ENCODE data around the gene DPP8.

Gene DPP8

GRCh38 chr15:65521350-65521749 lies 3.9 kb upstream of the DPP8 start:
- Histone ChIP-seq H3K27me3 (replicated peaks; ENCODE audit: control insufficient read depth, insufficient read depth, low read length) (no peaks in the 10 kb centered on the region), H3K4me3 (ENCODE audit: low read length) (no peak overlapping the region), H3K9me3 (ENCODE audit: control insufficient read depth, low read length) (no peaks in the 10 kb centered on the region), H3K4me1 (ENCODE audit: control insufficient read depth, insufficient read depth, low read length) (peaks cover 5% of the 10 kb centered on the region), H3K9ac (ENCODE audit: low read length) (no peak overlapping the region), H3K36me3 (ENCODE audit: control insufficient read depth, insufficient read depth, low read length, severe bottlenecking) (no peaks in the 10 kb centered on the region)
- no peak for DNase-seq (ENCODE audit: low read depth)

- no peak overlapping the region for H3K4me3 ChIP-seq (ENCODE audit: low read length)
- H3K27me3 ChIP-seq (replicated peaks; ENCODE audit: control insufficient read depth, insufficient read depth, low read length): no peaks in the 10 kb centered on the region
- H3K36me3 ChIP-seq (ENCODE audit: control insufficient read depth, insufficient read depth, low read length, severe bottlenecking): peaks cover 6% of the 10 kb centered on the region
- H3K4me1 ChIP-seq (ENCODE audit: control insufficient read depth, insufficient read depth, low read length): peaks cover 14% of the 10 kb centered on the region
- no peak overlapping the region for H3K9ac ChIP-seq (ENCODE audit: low read length)
- no peak for DNase-seq (ENCODE audit: low read depth)
- no peaks in the 10 kb centered on the region for H3K9me3 ChIP-seq (ENCODE audit: control insufficient read depth, low read length)
Measured at GRCh38 chr15:65518633-65519285, 1.3 kb upstream of the DPP8 start.

GRCh38 chr15:65517866-65518207 lies 348 bp upstream of the DPP8 start:
- Histone ChIP-seq H3K4me3 (ENCODE audit: low read length) (peak overlapping the region; percentile 96), H3K4me1 (ENCODE audit: control insufficient read depth, insufficient read depth, low read length) (peaks cover 23% of the 10 kb centered on the region), H3K9ac (ENCODE audit: low read length) (peak overlapping the region; percentile 95), H3K27me3 (replicated peaks; ENCODE audit: control insufficient read depth, insufficient read depth, low read length) (no peaks in the 10 kb centered on the region), H3K36me3 (ENCODE audit: control insufficient read depth, insufficient read depth, low read length, severe bottlenecking) (peaks cover 6% of the 10 kb centered on the region), H3K9me3 (ENCODE audit: control insufficient read depth, low read length) (no peaks in the 10 kb centered on the region)
- DNase-seq (ENCODE audit: low read depth): no peak

DNA sequence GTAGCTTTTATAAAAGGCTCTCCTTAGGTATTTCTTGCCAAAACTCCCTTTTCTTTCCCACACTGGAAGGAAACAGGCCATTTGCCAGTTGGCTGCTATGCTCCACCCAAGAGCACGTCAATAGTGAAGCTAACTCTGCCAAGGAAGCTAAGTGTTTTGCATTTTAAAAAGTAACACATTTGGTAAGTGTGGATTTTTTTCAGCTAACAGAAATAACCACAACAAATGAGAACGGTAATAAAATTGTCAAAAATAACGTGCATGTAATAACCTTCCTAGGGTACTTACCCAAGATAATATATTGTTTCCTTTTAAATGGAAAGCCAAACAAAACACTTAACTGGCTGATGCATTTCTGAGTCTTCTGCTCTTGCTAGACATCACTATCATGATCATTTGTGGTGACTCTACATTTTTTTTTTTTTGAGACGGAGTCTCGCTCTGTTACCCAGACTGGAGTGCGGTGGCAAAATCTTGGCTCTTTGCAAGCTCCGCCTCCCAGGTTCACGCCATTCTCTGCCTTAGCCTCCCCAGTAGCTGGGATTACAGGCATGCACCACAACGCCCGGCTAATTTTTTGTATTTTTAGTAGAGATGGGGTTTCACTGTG lies 4.6 kb downstream of the DPP8 start:
- Histone ChIP-seq H3K4me3 (ENCODE audit: low read length) (peak overlapping the region; percentile 72), H3K9me3 (ENCODE audit: control insufficient read depth, low read length) (no peaks in the 10 kb centered on the region), H3K36me3 (ENCODE audit: control insufficient read depth, insufficient read depth, low read length, severe bottlenecking) (peaks cover 38% of the 10 kb centered on the region), H3K9ac (ENCODE audit: low read length) (peak overlapping the region; percentile 63), H3K4me1 (ENCODE audit: control insufficient read depth, insufficient read depth, low read length) (peaks cover 39% of the 10 kb centered on the region), H3K27me3 (replicated peaks; ENCODE audit: control insufficient read depth, insufficient read depth, low read length) (no peaks in the 10 kb centered on the region)
- DNase-seq (ENCODE audit: low read depth): no peak

DNA sequence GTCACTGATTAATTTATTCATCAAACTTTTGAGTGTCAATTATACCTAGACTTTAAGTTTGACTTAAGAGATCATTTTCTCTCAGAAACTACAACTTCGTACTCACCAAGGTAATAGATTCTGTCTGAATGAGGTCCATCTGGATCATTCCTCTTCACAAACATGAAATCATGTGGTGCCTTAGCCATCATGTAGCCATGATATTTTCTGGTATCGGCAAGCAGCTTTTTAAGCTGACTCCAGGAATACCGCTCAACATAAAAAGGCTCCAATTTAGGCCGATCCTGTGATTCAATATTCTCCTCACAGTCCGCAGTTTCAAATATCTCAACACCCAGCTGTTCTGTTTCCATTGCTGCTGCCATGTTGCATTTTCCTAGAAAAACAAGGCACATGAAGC lies 5.3 kb downstream of the DPP8 start:
- H3K9ac ChIP-seq (ENCODE audit: low read length): peak overlapping the region; percentile 41

DNA sequence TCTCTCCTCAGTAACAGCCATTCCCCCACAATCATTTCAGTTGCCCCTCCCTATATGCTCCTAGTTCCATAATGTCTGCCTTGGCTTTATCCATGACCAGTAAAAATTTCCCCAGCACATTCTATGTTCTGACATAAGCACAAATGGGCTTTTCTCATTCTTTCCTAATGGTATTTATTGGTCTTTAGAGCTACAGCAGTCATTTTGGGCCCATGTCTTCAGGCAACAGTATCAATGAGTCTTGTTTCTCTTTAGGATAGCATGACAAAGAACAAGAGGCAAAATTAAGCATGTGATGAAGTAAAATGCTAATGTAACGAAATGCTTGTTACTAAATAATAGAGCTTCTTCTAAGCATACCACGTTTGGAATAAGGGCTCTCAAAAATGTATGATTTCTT lies 8.2 kb downstream of the DPP8 start:
- DNase-seq (ENCODE audit: low read depth): no peak
- Histone ChIP-seq H3K4me1 (ENCODE audit: control insufficient read depth, insufficient read depth, low read length) (peaks cover 25% of the 10 kb centered on the region), H3K27me3 (replicated peaks; ENCODE audit: control insufficient read depth, insufficient read depth, low read length) (no peaks in the 10 kb centered on the region), H3K9ac (ENCODE audit: low read length) (no peak overlapping the region), H3K9me3 (ENCODE audit: control insufficient read depth, low read length) (no peaks in the 10 kb centered on the region), H3K36me3 (ENCODE audit: control insufficient read depth, insufficient read depth, low read length, severe bottlenecking) (peaks cover 55% of the 10 kb centered on the region), H3K4me3 (ENCODE audit: low read length) (no peak overlapping the region)

More for the DNA sequence above, 5.3 kb downstream of the DPP8 start:
- peaks cover 41% of the 10 kb centered on the region for H3K36me3 ChIP-seq (ENCODE audit: control insufficient read depth, insufficient read depth, low read length, severe bottlenecking)
- peaks cover 39% of the 10 kb centered on the region for H3K4me1 ChIP-seq (ENCODE audit: control insufficient read depth, insufficient read depth, low read length)
- no peaks in the 10 kb centered on the region for H3K27me3 ChIP-seq (replicated peaks; ENCODE audit: control insufficient read depth, insufficient read depth, low read length)
- H3K4me3 ChIP-seq (ENCODE audit: low read length): peak overlapping the region; percentile 72
- no peak for DNase-seq (ENCODE audit: low read depth)
- H3K9me3 ChIP-seq (ENCODE audit: control insufficient read depth, low read length): no peaks in the 10 kb centered on the region

DNA sequence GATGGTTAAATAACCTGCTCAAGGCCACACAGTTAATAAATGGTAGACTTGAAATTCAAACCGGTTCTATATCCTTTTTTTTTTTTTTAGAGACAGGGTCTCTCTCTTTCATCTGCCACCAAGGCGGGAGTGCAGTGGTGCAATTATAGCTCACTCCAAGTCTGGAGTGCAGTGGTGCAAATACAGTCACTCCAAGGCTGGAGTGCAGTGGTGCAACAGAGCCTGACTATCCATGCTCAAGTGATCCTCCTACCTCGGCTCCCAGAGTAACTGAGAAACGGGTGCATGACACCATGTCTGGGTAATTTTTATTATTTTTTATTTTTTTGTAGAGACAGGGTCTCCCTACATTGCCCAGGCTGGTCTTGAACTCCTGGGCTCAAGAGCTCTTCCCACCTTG lies 23.4 kb downstream of the DPP8 start:
- Histone ChIP-seq H3K4me1 (ENCODE audit: control insufficient read depth, insufficient read depth, low read length) (peaks cover 2% of the 10 kb centered on the region), H3K4me3 (ENCODE audit: low read length) (no peak overlapping the region), H3K27me3 (replicated peaks; ENCODE audit: control insufficient read depth, insufficient read depth, low read length) (no peaks in the 10 kb centered on the region), H3K9me3 (ENCODE audit: control insufficient read depth, low read length) (no peaks in the 10 kb centered on the region), H3K36me3 (ENCODE audit: control insufficient read depth, insufficient read depth, low read length, severe bottlenecking) (peaks cover 60% of the 10 kb centered on the region), H3K9ac (ENCODE audit: low read length) (no peak overlapping the region)
- DNase-seq (ENCODE audit: low read depth): no peak

DNA sequence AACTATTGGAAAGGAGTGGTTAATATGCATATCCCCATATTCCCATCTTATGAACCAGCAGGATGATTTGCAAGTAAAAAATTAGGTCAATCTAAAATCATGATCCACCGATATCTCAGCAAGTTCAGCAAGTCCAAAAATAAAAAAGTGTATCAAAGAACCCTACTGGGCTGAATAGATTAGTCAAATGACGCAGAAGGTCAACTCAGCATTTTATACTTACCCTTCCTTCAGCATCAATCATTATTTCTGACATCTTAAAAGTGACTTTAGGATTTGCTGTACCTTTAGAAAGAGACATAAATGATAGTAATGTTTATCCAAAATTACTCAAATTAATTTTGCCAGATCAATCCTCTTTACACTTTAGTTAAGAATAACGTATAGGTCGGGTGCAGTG lies 32.6 kb downstream of the DPP8 start:
- no peaks in the 10 kb centered on the region for H3K4me1 ChIP-seq (ENCODE audit: control insufficient read depth, insufficient read depth, low read length)
- no peak overlapping the region for H3K9ac ChIP-seq (ENCODE audit: low read length)
- DNase-seq (ENCODE audit: low read depth): no peak
- H3K9me3 ChIP-seq (ENCODE audit: control insufficient read depth, low read length): no peaks in the 10 kb centered on the region
- H3K27me3 ChIP-seq (replicated peaks; ENCODE audit: control insufficient read depth, insufficient read depth, low read length): no peaks in the 10 kb centered on the region
- no peak overlapping the region for H3K4me3 ChIP-seq (ENCODE audit: low read length)
- peaks cover 77% of the 10 kb centered on the region for H3K36me3 ChIP-seq (ENCODE audit: control insufficient read depth, insufficient read depth, low read length, severe bottlenecking)

GRCh38 chr15:65476903-65477302 lies 40.6 kb downstream of the DPP8 start:
- no peak overlapping the region for H3K4me3 ChIP-seq (ENCODE audit: low read length)
- DNase-seq (ENCODE audit: low read depth): peak; percentile 70
- H3K36me3 ChIP-seq (ENCODE audit: control insufficient read depth, insufficient read depth, low read length, severe bottlenecking): peaks cover 78% of the 10 kb centered on the region
- no peaks in the 10 kb centered on the region for H3K27me3 ChIP-seq (replicated peaks; ENCODE audit: control insufficient read depth, insufficient read depth, low read length)
- H3K9ac ChIP-seq (ENCODE audit: low read length): no peak overlapping the region
- H3K9me3 ChIP-seq (ENCODE audit: control insufficient read depth, low read length): no peaks in the 10 kb centered on the region
- peaks cover 5% of the 10 kb centered on the region for H3K4me1 ChIP-seq (ENCODE audit: control insufficient read depth, insufficient read depth, low read length)

- Histone ChIP-seq H3K36me3 (ENCODE audit: control insufficient read depth, insufficient read depth, low read length, severe bottlenecking) (peaks cover 75% of the 10 kb centered on the region), H3K4me1 (ENCODE audit: control insufficient read depth, insufficient read depth, low read length) (no peaks in the 10 kb centered on the region), H3K27me3 (replicated peaks; ENCODE audit: control insufficient read depth, insufficient read depth, low read length) (no peaks in the 10 kb centered on the region), H3K9me3 (ENCODE audit: control insufficient read depth, low read length) (no peaks in the 10 kb centered on the region), H3K4me3 (ENCODE audit: low read length) (no peak overlapping the region), H3K9ac (ENCODE audit: low read length) (no peak overlapping the region)
- no peak for DNase-seq (ENCODE audit: low read depth)
Measured at GRCh38 chr15:65470866-65471265, 46.6 kb downstream of the DPP8 start.

DNA sequence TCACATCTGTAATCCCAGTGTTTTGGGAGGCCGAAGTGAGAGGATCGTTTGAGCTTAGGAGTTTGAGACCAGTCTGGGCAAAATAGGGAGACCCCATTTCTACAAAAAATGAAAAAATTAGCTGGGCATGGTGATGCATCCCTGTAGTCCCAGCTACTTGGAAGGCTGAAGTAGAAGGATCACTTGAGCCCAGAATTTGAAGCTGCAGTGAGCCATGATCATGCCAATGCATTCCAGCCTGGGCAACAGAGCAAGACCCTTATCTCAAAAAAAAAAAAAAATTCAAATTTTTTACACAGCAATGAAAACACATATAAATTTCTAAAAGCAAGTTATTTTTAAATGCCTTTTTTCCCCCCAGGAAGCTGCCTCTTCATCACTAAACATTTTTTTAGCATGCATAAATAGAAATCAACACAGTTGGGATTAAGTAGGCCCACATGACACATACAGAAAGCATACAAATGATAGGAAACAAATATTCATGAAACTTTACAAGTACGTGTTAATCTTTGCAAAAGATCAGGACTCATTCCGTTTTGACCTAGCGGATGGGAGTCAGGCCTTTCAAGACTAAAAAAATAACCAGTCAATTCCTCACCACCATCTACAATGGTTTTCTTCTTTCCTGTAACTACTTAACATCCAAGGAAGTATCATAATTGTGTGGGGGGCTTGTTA lies 49.1 kb downstream of the DPP8 start:
- Histone ChIP-seq H3K27me3 (replicated peaks; ENCODE audit: control insufficient read depth, insufficient read depth, low read length) (no peaks in the 10 kb centered on the region), H3K9ac (ENCODE audit: low read length) (no peak overlapping the region), H3K9me3 (ENCODE audit: control insufficient read depth, low read length) (no peaks in the 10 kb centered on the region), H3K36me3 (ENCODE audit: control insufficient read depth, insufficient read depth, low read length, severe bottlenecking) (peaks cover 75% of the 10 kb centered on the region), H3K4me1 (ENCODE audit: control insufficient read depth, insufficient read depth, low read length) (no peaks in the 10 kb centered on the region), H3K4me3 (ENCODE audit: low read length) (no peak overlapping the region)
- DNase-seq (ENCODE audit: low read depth): no peak

Measured in adipocyte (in vitro differentiated cells).